ENCODE measurements around the gene GPR180. TPM values are rescaled to one million over a fixed set of nuclear protein-coding genes. Genes with fewer than 3 reads are reported as not detected.

The GPR180 gene
- total RNA-seq, 1 donor from 2014 or later = 8.2 TPM

DNA sequence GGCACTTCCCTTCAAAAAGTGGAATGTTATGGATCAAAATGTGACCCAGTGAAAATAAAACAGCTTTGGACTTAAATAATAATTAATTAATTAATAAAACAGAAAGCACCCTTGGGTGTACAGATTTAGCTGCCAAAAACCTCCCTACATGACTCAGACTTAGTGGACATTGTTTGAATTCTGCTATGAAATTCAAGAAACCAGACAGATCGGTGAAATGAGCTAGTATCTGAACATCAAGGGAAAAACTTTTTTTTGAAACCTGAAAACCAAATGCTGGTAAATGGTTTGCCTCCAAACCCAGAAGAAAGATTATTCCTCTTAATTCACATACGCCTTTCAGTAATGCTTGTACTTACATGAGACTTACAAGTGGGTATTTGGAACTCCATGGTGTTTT, 77.2 kb downstream of the GPR180 start:
- TF ChIP-seq CTCF (conservative IDR thresholded peaks at IDR 0.05; ENCODE audit: low read depth, low read length) = no peak

GRCh38 chr13:94679614-94680013, 78.0 kb downstream of the GPR180 start:
- no peak for DNase-seq (ENCODE audit: low read depth)
- no peak for TF ChIP-seq CTCF (conservative IDR thresholded peaks at IDR 0.05; ENCODE audit: low read depth, low read length)
- no peak overlapping the region for H3K4me3 ChIP-seq (ENCODE audit: low read depth, low read length)

More for the DNA sequence above, 77.2 kb downstream of the GPR180 start:
- H3K4me3 ChIP-seq (ENCODE audit: low read depth, low read length) = no peak overlapping the region
- DNase-seq (ENCODE audit: low read depth) = no peak

GRCh38 chr13:94682229-94682628, 80.6 kb downstream of the GPR180 start:
- no peak for DNase-seq (ENCODE audit: low read depth)
- no peak overlapping the region for H3K4me3 ChIP-seq (ENCODE audit: low read depth, low read length)
- TF ChIP-seq CTCF (conservative IDR thresholded peaks at IDR 0.05; ENCODE audit: low read depth, low read length) = no peak

GRCh38 chr13:94683409-94683808, 81.8 kb downstream of the GPR180 start:
- no peak overlapping the region for H3K4me3 ChIP-seq (ENCODE audit: low read depth, low read length)
- TF ChIP-seq CTCF (conservative IDR thresholded peaks at IDR 0.05; ENCODE audit: low read depth, low read length) = no peak
- DNase-seq (ENCODE audit: low read depth) = no peak

Other genes starting within 250 kb of the GPR180 start
- gene DCT, start 122.2 kb upstream of the GPR180 start, total RNA-seq = not detected in 2 replicates
- gene TGDS, start 5.7 kb upstream of the GPR180 start, total RNA-seq = 12.2 and 13.8 TPM in 2 replicates
- 0.40 TPM in 1 of 2 replicates, not detected in the other for gene SOX21, start 110.7 kb downstream of the GPR180 start, total RNA-seq